Gastroesophageal sphincter (tissue), 4 donors: ENCODE results near the gene RXRB. TPM values are rescaled to one million over a fixed set of nuclear protein-coding genes. Genes with fewer than 3 reads are reported as not detected.

Experiments
- ATAC-seq: fragments of 150-250 bp; one replicate; pipeline ENCODE4 v1.9.1; 2016; ENCODE audit warnings: mild to moderate bottlenecking, moderate library complexity
- H3K27ac ChIP-seq, 4 donors: fragments of 200-600 bp; sonication (generic) in 3 of 4; 1 replicate in 3 of 4; 2 replicates in 1 of 4; pipeline ENCODE4 v1.5.1; 2016 to 2019
- H3K27me3 ChIP-seq: fragments of 200-600 bp; sonication (generic); one replicate; pipeline ENCODE4 v1.5.1; 2019
- H3K36me3 ChIP-seq, 2 donors: fragments of 200-600 bp; sonication (generic); one replicate each; pipeline ENCODE4 v1.5.1; 2019; ENCODE audit warnings: control low read depth in 1 of 2
- H3K4me1 ChIP-seq, 3 donors: fragments of 200-600 bp; sonication (generic); 1 replicate in 2 of 3; 2 replicates in 1 of 3; pipeline ENCODE4 v1.5.1; 2016 to 2019; ENCODE audit warnings: control low read depth in 2 of 3
- H3K4me3 ChIP-seq, 2 donors: fragments of 200-600 bp; sonication (generic); one replicate each; pipeline ENCODE4 v1.5.1; 2019; ENCODE audit warnings: mild to moderate bottlenecking in 1 of 2, moderate library complexity in 1 of 2
- H3K9me3 ChIP-seq, 3 donors: fragments of 200-600 bp; sonication (generic); one replicate each; pipeline ENCODE4 v1.5.1; 2017 to 2019; ENCODE audit warnings: control low read depth in 2 of 3
- CTCF ChIP-seq, 4 experiments: fragments of 200-600 bp in 2 of 4; fragments of 450-650 bp in 2 of 4; sonication (generic) in 1 of 4; IDR thresholded peaks; one replicate each; pipeline ENCODE4 v1.5.1; 2017 to 2019; ENCODE audit warnings: antibody characterized with exemption in 4 of 4, mild to moderate bottlenecking in 2 of 4, moderate library complexity in 2 of 4
- EP300 ChIP-seq: sonication (generic); formaldehyde crosslinking; IDR thresholded peaks from one replicate; pipeline ENCODE4 v1.6.1; 2017; ENCODE audit warnings: antibody characterized with exemption, mild to moderate bottlenecking
- POLR2A ChIP-seq, 2 donors: fragments of 450-650 bp; IDR thresholded peaks; one replicate each; pipeline ENCODE4 v1.6.1; 2017; ENCODE audit warnings: antibody characterized with exemption in 2 of 2, mild to moderate bottlenecking in 2 of 2, moderate library complexity in 1 of 2
- POLR2AphosphoS5 ChIP-seq: sonication (generic); formaldehyde crosslinking; IDR thresholded peaks from one replicate; pipeline ENCODE4 v1.6.1; 2017; ENCODE audit warnings: antibody characterized with exemption
- WGBS, 2 donors: methylation state at CpG; one replicate each; pipeline ENCODE4 v1.1.5; 2018; ENCODE audit warnings: low coverage in 1 of 2; 5-methylcytosine and 5-hydroxymethylcytosine counted together
- total RNA-seq, 4 donors: library from RNA; depleted of rRNA; stranded (reverse); fragments of >200 nt; gene quantifications; one replicate each; pipeline ENCODE4 v1.1.0, GENCODE V29; 2016

Gene RXRB
- total RNA-seq, 4 donors from 2014 or later = 20.0 to 38.8 (median 28.9) TPM

GRCh38 chr6:33173535-33174180 is 26.8 kb downstream of the RXRB start:
- no peaks in the 10 kb centered on the region for H3K27me3 ChIP-seq
- no peaks in the 10 kb centered on the region for H3K4me1 ChIP-seq
- H3K9me3 ChIP-seq = no peaks in the 10 kb centered on the region
- ATAC-seq = no peak
- TF ChIP-seq POLR2A (IDR thresholded peaks at IDR 0.05) (no peak), POLR2AphosphoS5 (no peak), CTCF (IDR thresholded peaks at IDR 0.05) (no peak), EP300 (no peak)
- no peak overlapping the region for H3K4me3 ChIP-seq
- no peak overlapping the region for H3K27ac ChIP-seq
- 46 to 100% methylated on average over 1 to 4 of the region's 11 CpGs for WGBS, 2 donors
- H3K36me3 ChIP-seq = no peaks in the 10 kb centered on the region

GRCh38 chr6:33172688-33173534 is 27.6 kb downstream of the RXRB start:
- Histone ChIP-seq H3K4me1 (no peaks in the 10 kb centered on the region), H3K27ac (no peak overlapping the region), H3K9me3 (no peaks in the 10 kb centered on the region), H3K4me3 (no peak overlapping the region), H3K36me3 (no peaks in the 10 kb centered on the region), H3K27me3 (no peaks in the 10 kb centered on the region)
- no peak for TF ChIP-seq POLR2A (IDR thresholded peaks at IDR 0.05)
- peak in 3 of 4 experiments; percentile 38 to 56 (median 40) for TF ChIP-seq CTCF (IDR thresholded peaks at IDR 0.05)
- TF ChIP-seq EP300 = no peak
- no peak for TF ChIP-seq POLR2AphosphoS5
- ATAC-seq = no peak
- 18 to 40% methylated on average over 2 to 3 of the region's 16 CpGs for WGBS, 2 donors

GRCh38 chr6:33171880-33172687 is 28.4 kb downstream of the RXRB start:
- Histone ChIP-seq H3K4me3 (no peak overlapping the region), H3K27me3 (no peaks in the 10 kb centered on the region), H3K9me3 (no peaks in the 10 kb centered on the region), H3K36me3 (no peaks in the 10 kb centered on the region), H3K27ac (no peak overlapping the region), H3K4me1 (no peaks in the 10 kb centered on the region)
- no peak for ATAC-seq
- 18 to 75% methylated on average over 2 to 3 of the region's 8 CpGs for WGBS, 2 donors
- no peak for TF ChIP-seq POLR2AphosphoS5

- Histone ChIP-seq H3K36me3 (no peaks in the 10 kb centered on the region), H3K4me3 (no peak overlapping the region), H3K4me1 (no peaks in the 10 kb centered on the region), H3K9me3 (no peaks in the 10 kb centered on the region), H3K27ac (no peak overlapping the region), H3K27me3 (no peaks in the 10 kb centered on the region)
- TF ChIP-seq CTCF (IDR thresholded peaks at IDR 0.05) (no peak), POLR2AphosphoS5 (no peak), POLR2A (IDR thresholded peaks at IDR 0.05) (no peak), EP300 (no peak)
- no peak for ATAC-seq
- WGBS, 2 donors = 80% methylated on average over 1 of the region's 11 CpGs; no CpG with 5 or more reads in 1 of the 2 donors
These were observed 29.2 kb downstream of the RXRB start for GRCh38 chr6:33171016-33171879.
